GM18511 (cell line): ENCODE measurements around the gene AANAT.
A peak's percentile ranks its signal among the peaks of the same experiment; 100 is the strongest.

Experiments used
- ATAC-seq: cut with Tn5 transposase; IDR thresholded peaks from one replicate; pipeline ENCODE4 v1.9.1; 2021; ENCODE audit warnings: mild to moderate bottlenecking, moderate library complexity; ENCODE audit not compliant: unreplicated experiment

The AANAT gene

GRCh38 chr17:76485569-76485968 is 18.2 kb downstream of the AANAT start:
- no peak for ATAC-seq

- ATAC-seq: no peak
Measured at GRCh38 chr17:76487451-76488192, 20.2 kb downstream of the AANAT start.

- ATAC-seq: no peak
Measured at GRCh38 chr17:76490112-76490710, 22.8 kb downstream of the AANAT start.

GRCh38 chr17:76491271-76492122 is 24.1 kb downstream of the AANAT start:
- ATAC-seq: no peak

- peak; percentile 53 for ATAC-seq
Measured at GRCh38 chr17:76492123-76492988, 25.0 kb downstream of the AANAT start.

- ATAC-seq: peak; percentile 53
Measured at GRCh38 chr17:76492989-76493501, 25.6 kb downstream of the AANAT start.

GRCh38 chr17:76493505-76494167 is 26.2 kb downstream of the AANAT start:
- ATAC-seq: peak; percentile 9

- ATAC-seq: no peak
Measured at GRCh38 chr17:76495663-76496400, 28.4 kb downstream of the AANAT start.

- no peak for ATAC-seq
Measured at GRCh38 chr17:76496464-76496863, 29.1 kb downstream of the AANAT start.

GRCh38 chr17:76497699-76497978 is 30.2 kb downstream of the AANAT start:
- ATAC-seq: no peak

GRCh38 chr17:76497979-76498875 is 30.8 kb downstream of the AANAT start:
- no peak for ATAC-seq

- no peak for ATAC-seq
Measured at GRCh38 chr17:76498876-76499251, 31.5 kb downstream of the AANAT start.

GRCh38 chr17:76499267-76499667 is 31.9 kb downstream of the AANAT start:
- ATAC-seq: no peak

GRCh38 chr17:76500074-76500746 is 32.8 kb downstream of the AANAT start:
- ATAC-seq: no peak

GRCh38 chr17:76500747-76501017 is 33.3 kb downstream of the AANAT start:
- ATAC-seq: peak; percentile 20

- ATAC-seq: peak; percentile 72
Measured at GRCh38 chr17:76501018-76501826, 33.8 kb downstream of the AANAT start, which contains the start of gene RHBDF2. RHBDF2 (minus strand) TSS chr17:76501423; CDS start chr17:76481524, 19,899 bp downstream.

- ATAC-seq: no peak
Measured at GRCh38 chr17:76501827-76502307, 34.5 kb downstream of the AANAT start.
